SJSA1 (cell line): ENCODE data around the gene HNF1B. TPM values are rescaled to one million over a fixed set of nuclear protein-coding genes. Genes with fewer than 3 reads are reported as not detected.

Experiments
- DNase-seq, 2 experiments: peaks; one replicate each; pipeline ENCODE4 v3.0.0-alpha.2; 2015 to 2020; ENCODE audit warnings: low spot score in 2 of 2, low read depth in 1 of 2
- H3K27ac ChIP-seq: fragments of 250-450 bp; sonication (Bioruptor Pico); 2 replicates; pipeline ENCODE4 v1.5.1; 2020; ENCODE audit warnings: mild to moderate bottlenecking, moderate library complexity
- H3K27me3 ChIP-seq: fragments of 250-450 bp; sonication (Bioruptor Pico); replicated peaks from 2 replicates; pipeline ENCODE4 v1.5.1; 2020; ENCODE audit warnings: mild to moderate bottlenecking, moderate library complexity
- H3K36me3 ChIP-seq: fragments of 250-450 bp; sonication (Bioruptor Pico); 2 replicates; pipeline ENCODE4 v1.5.1; 2020; ENCODE audit warnings: mild to moderate bottlenecking
- H3K4me1 ChIP-seq: fragments of 250-450 bp; sonication (Bioruptor Pico); replicated peaks from 2 replicates; pipeline ENCODE4 v1.6.1; 2021; ENCODE audit warnings: mild to moderate bottlenecking
- H3K4me3 ChIP-seq: fragments of 250-450 bp; sonication (Bioruptor Pico); 2 replicates; pipeline ENCODE4 v1.5.1; 2020; ENCODE audit warnings: mild to moderate bottlenecking
- H3K9me3 ChIP-seq: fragments of 250-450 bp; sonication (Bioruptor Pico); replicated peaks from 2 replicates; pipeline ENCODE4 v1.5.1; 2020; ENCODE audit warnings: mild to moderate bottlenecking
- total RNA-seq: library from RNA; depleted of rRNA; stranded (reverse); fragments of >200 nt; shearing (Covaris generic); gene quantifications from 2 replicates; pipeline ENCODE4 v1.2.3, GENCODE V29; 2014

HNF1B gene
- total RNA-seq, 1 experiment from 2014 or later, result not detected

- Histone ChIP-seq H3K9me3 (peaks cover 1% of the 10 kb centered on the region), H3K4me1 (peaks cover 28% of the 10 kb centered on the region), H3K4me3 (no peak overlapping the region), H3K27me3 (peaks cover 29% of the 10 kb centered on the region), H3K36me3 (no peaks in the 10 kb centered on the region), H3K27ac (peak overlapping the region; percentile 57)
- DNase-seq, result peak; percentile 59 to 64
Observed at GRCh38 chr17:37737971-37738370, 6.9 kb downstream of the HNF1B start.

DNA sequence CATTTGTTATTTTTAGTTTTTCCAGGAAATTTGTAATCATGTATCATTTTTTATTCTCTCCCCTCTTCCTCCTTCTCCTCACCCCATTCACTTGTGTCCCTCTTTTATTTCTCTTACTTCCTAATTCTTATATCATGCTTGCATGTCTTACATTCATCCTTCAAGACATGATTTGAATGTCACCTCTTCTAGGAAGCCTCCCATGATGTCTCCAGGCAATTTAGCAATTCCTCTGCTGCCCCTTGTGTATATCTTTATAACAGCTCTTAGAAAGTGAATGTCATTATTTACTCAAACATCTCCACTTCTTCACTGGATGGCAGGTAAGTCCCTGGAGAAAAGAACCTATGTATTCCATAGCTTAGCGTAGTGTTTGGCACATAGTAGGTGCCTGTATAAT lies 7.8 kb downstream of the HNF1B start:
- no peak overlapping the region for H3K4me3 ChIP-seq
- peaks cover 20% of the 10 kb centered on the region for H3K27me3 ChIP-seq
- peaks cover 28% of the 10 kb centered on the region for H3K4me1 ChIP-seq
- H3K27ac ChIP-seq, result no peak overlapping the region; the same call in 1 of the 2 replicates
- no peaks in the 10 kb centered on the region for H3K36me3 ChIP-seq
- DNase-seq, result no peak
- no peaks in the 10 kb centered on the region for H3K9me3 ChIP-seq

- no peak overlapping the region for H3K4me3 ChIP-seq
- no peaks in the 10 kb centered on the region for H3K9me3 ChIP-seq
- H3K27me3 ChIP-seq, result peaks cover 14% of the 10 kb centered on the region
- no peak overlapping the region for H3K27ac ChIP-seq
- no peaks in the 10 kb centered on the region for H3K36me3 ChIP-seq
- no peak for DNase-seq
- H3K4me1 ChIP-seq, result peaks cover 29% of the 10 kb centered on the region
Observed at GRCh38 chr17:37736428-37736827, 8.4 kb downstream of the HNF1B start.

DNA sequence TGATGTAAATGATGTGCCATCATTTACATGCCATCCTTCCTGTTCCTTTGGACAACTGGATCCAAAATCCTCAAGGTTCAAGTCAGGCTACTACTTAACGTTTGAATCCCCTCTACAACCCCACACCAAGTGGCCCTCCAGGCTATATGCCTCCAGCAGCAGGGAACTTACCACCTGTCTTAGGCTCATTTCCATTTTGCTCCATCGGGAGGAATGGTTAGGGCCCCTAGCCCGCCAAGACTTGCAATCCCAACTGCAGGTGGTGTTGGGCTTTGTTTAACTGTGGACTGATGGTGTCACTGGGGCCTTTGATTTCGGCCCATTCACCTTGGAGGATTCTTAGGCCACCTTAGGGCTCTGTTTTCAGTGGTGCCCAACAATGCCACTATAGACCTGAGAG lies 9.7 kb downstream of the HNF1B start:
- peaks cover under 1% of the 10 kb centered on the region for H3K27me3 ChIP-seq
- H3K4me1 ChIP-seq, result peaks cover 42% of the 10 kb centered on the region

GRCh38 chr17:37732316-37732715 lies 12.5 kb downstream of the HNF1B start:
- Histone ChIP-seq H3K36me3 (no peaks in the 10 kb centered on the region), H3K4me1 (peaks cover 39% of the 10 kb centered on the region), H3K27ac (no peak overlapping the region; the same call in 1 of the 2 replicates), H3K4me3 (no peak overlapping the region), H3K27me3 (no peaks in the 10 kb centered on the region), H3K9me3 (no peaks in the 10 kb centered on the region)
- no peak for DNase-seq

More for the DNA sequence above, 9.7 kb downstream of the HNF1B start:
- Histone ChIP-seq H3K27ac (no peak overlapping the region), H3K36me3 (no peaks in the 10 kb centered on the region), H3K9me3 (no peaks in the 10 kb centered on the region), H3K4me3 (no peak overlapping the region)
- DNase-seq, result no peak

- H3K27ac ChIP-seq, result peak overlapping the region; percentile 65
- no peaks in the 10 kb centered on the region for H3K27me3 ChIP-seq
- no peak overlapping the region for H3K4me3 ChIP-seq
- no peaks in the 10 kb centered on the region for H3K9me3 ChIP-seq
- peak; percentile 76 to 84 for DNase-seq
- H3K4me1 ChIP-seq, result peaks cover 38% of the 10 kb centered on the region
- no peaks in the 10 kb centered on the region for H3K36me3 ChIP-seq
Observed at GRCh38 chr17:37731056-37731455, 13.8 kb downstream of the HNF1B start.

DNA sequence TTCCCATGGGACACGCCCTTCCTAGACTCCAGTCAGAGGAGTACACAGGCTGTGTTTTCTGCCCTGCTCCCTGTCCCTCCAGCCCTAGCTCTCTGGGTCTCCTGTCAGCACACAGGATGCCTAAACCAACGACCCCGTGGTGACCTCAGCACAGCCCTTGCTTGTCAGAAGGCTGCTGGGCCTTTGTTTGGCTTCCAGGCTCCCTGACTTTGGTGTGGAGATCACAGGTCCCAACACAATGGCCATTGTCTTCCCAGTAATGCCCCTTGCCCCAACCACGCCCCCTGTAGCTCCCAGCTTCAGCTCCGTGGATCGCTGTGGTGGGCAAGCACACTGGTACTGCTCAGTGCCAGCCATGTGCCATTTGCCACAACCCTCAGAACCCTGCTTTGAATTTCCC lies 15.0 kb downstream of the HNF1B start:
- no peak overlapping the region for H3K4me3 ChIP-seq
- peaks cover 38% of the 10 kb centered on the region for H3K4me1 ChIP-seq
- peak overlapping the region; percentile 65 for H3K27ac ChIP-seq
- no peaks in the 10 kb centered on the region for H3K9me3 ChIP-seq
- H3K27me3 ChIP-seq, result no peaks in the 10 kb centered on the region
- no peak for DNase-seq
- H3K36me3 ChIP-seq, result no peaks in the 10 kb centered on the region

DNA sequence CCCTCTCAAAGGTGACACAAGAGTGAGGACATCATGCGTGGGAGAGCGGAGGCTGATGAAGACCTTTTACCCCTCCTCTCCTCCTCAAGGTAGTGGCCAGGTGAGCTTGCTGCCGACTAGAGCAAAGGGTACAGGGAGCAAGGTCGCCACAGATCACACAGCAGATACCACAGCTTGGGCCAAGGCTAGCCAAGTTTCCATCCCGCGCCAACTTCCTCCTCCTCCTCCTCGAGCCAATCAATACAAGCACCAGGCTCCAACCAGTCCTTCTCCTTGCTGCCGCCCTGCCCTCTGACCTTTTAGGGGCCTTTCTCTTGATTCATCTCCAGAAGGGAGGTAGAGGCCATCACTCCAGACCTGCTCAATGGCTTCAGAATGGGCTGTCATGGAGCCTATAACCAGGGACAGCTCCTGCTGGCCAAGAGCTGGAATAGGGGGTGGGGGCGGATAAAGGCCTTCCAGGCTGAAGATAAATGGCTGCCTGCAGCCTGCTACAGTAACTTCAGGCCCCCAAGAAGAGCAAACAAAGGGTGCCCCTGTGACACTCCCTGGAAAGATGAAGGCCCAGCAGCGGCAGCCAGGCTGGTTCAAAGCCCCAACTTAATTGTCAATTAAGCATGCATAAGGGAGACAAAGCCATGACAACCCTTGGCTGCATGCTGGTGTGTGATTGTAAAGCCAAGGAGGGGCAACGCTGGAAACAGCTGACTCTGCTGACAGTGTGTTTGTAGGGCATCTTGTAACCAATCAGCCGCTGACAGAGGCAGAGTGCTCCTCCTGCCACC lies 17.8 kb downstream of the HNF1B start:
- no peaks in the 10 kb centered on the region for H3K36me3 ChIP-seq
- no peaks in the 10 kb centered on the region for H3K27me3 ChIP-seq
- H3K9me3 ChIP-seq, result no peaks in the 10 kb centered on the region
- H3K4me3 ChIP-seq, result no peak overlapping the region
- peaks cover 34% of the 10 kb centered on the region for H3K4me1 ChIP-seq
- no peak overlapping the region for H3K27ac ChIP-seq
- no peak for DNase-seq

DNA sequence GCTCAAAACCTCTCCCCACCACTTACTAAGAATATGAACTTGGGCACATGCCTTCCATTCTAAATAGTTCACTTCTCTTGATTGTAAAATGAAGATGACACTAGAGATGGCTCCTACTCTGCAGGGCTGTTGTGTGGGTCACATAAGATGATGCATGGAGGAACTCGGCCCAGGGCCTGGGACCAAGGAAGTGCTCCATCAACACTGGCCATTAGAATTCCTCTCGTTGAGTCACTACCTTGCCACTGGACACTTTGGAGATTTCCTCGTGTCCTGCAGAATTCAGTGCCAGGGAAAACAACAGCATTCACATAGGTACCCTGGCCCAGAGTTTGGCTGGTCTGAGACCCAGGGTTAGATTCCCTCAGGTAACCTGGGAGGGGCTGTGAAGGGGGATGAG lies 18.6 kb downstream of the HNF1B start:
- H3K4me1 ChIP-seq, result peaks cover 31% of the 10 kb centered on the region
- no peaks in the 10 kb centered on the region for H3K36me3 ChIP-seq
- no peaks in the 10 kb centered on the region for H3K9me3 ChIP-seq
- no peak overlapping the region for H3K4me3 ChIP-seq
- H3K27me3 ChIP-seq, result no peaks in the 10 kb centered on the region
- no peak overlapping the region for H3K27ac ChIP-seq
- DNase-seq, result no peak

GRCh38 chr17:37725601-37726146 lies 19.2 kb downstream of the HNF1B start:
- peaks cover 31% of the 10 kb centered on the region for H3K4me1 ChIP-seq
- H3K9me3 ChIP-seq, result no peaks in the 10 kb centered on the region
- no peak overlapping the region for H3K27ac ChIP-seq
- DNase-seq, result no peak
- H3K27me3 ChIP-seq, result no peaks in the 10 kb centered on the region
- no peaks in the 10 kb centered on the region for H3K36me3 ChIP-seq
- no peak overlapping the region for H3K4me3 ChIP-seq

- Histone ChIP-seq H3K27me3 (no peaks in the 10 kb centered on the region), H3K36me3 (no peaks in the 10 kb centered on the region), H3K9me3 (no peaks in the 10 kb centered on the region), H3K4me1 (peaks cover 25% of the 10 kb centered on the region), H3K4me3 (no peak overlapping the region), H3K27ac (no peak overlapping the region)
- DNase-seq, result no peak
Observed at GRCh38 chr17:37725021-37725595, 19.8 kb downstream of the HNF1B start.

DNA sequence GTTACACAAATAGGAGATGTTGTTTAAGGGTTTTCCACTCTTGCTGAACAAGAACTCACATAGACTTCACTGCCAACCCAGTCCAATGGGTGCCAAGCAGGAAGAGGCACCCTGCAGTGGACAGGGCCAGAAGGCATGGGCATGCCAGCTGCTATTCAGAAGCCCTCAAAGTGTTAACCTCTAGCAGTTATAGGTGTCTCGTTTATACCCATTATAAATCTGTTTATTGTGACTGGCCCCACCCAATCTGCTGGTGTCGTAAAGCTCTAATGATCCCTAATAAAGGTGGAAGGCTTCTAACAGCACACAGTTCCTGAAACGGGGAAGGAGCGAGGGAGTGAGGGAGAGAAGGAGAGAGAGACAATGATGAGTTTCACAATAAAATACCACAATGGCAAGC lies 23.9 kb downstream of the HNF1B start:
- no peak for DNase-seq
- Histone ChIP-seq H3K4me3 (no peak overlapping the region), H3K27ac (no peak overlapping the region), H3K9me3 (no peaks in the 10 kb centered on the region), H3K36me3 (no peaks in the 10 kb centered on the region), H3K27me3 (no peaks in the 10 kb centered on the region), H3K4me1 (peaks cover 36% of the 10 kb centered on the region)

DNA sequence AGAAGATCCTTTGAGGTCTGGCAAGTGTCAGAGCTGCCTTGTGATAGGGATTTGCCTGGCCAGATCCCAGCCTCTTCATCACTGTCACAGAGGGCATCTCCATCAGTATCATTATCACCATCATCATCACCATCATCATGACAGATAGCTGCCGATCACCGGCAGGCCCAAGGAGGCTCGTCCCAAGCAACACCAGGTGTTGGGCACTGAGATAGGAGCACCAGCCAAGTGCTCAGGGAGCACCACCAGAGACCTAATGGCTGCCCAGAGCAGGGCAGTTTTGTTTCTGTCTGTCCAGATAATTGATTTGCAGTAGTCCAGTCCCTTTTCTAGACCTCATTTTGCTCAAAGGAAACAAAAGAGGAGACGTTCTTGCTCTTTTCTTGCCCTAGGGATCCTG lies 25.0 kb downstream of the HNF1B start:
- H3K36me3 ChIP-seq, result no peaks in the 10 kb centered on the region
- H3K27me3 ChIP-seq, result no peaks in the 10 kb centered on the region

DNA sequence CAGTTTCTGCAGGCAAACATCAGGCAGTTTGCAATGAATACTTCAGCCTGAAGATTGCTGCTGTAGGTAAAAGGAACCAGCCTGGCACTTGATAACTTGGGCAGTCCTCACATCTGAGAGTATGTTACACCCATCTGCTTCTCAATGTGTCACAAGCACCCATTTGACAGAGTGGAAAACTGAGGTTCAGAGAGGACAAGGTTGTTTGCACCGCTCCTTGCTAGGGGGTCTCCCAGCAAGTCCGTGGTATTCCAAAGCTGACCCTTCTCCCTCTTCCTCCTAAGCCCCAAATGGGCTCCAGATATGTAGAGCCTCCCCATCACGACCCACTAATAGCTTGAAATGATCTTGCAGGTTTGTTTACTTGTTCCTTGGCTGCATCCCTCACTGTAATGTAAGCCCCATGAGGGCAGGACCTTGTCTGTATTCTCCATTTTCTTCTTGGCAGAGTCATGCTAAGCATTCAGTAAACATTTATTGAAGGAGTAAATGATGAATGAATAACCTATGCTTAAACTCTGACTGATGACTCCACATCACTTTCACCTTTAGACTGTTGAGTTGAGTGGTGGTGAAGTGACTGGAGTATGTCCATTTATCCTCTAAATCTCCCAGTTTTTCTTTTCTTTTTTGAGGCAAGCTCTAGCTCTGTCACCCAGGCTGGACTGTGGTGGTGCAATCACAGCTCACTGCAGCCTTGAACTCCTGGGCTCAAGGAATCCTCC lies 26.4 kb downstream of the HNF1B start:
- H3K9me3 ChIP-seq, result no peaks in the 10 kb centered on the region
- DNase-seq, result no peak

More for the DNA sequence above, 25.0 kb downstream of the HNF1B start:
- Histone ChIP-seq H3K4me1 (peaks cover 44% of the 10 kb centered on the region), H3K27ac (no peak overlapping the region), H3K4me3 (no peak overlapping the region), H3K9me3 (no peaks in the 10 kb centered on the region)
- DNase-seq, result no peak

More for the DNA sequence above, 26.4 kb downstream of the HNF1B start:
- no peaks in the 10 kb centered on the region for H3K36me3 ChIP-seq
- no peak overlapping the region for H3K4me3 ChIP-seq
- H3K4me1 ChIP-seq, result peaks cover 46% of the 10 kb centered on the region
- H3K27ac ChIP-seq, result peak overlapping the region; percentile 76; the same call in 1 of the 2 replicates
- H3K27me3 ChIP-seq, result no peaks in the 10 kb centered on the region
